ENCODE data around the gene MEIOSIN.

DNA sequence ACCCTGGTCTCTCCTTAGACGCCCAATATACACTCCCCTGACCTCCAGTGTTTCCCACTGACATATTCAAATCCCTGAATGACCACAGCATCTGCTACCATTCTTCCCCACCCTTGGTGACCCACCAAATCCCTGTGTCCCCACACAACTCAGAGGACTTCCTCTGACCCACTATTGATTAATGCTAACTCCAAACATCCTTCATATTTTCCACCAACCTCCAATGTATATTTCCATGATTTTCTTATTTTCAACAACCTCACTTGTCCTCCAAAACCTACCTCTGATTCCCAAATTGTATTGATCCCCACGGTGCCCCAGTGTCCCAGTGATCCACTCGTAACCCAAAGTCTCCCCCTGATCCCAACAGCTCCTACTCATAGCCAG lies 59.9 kb downstream of the MEIOSIN start:
- TF ChIP-seq, protein P1, sequence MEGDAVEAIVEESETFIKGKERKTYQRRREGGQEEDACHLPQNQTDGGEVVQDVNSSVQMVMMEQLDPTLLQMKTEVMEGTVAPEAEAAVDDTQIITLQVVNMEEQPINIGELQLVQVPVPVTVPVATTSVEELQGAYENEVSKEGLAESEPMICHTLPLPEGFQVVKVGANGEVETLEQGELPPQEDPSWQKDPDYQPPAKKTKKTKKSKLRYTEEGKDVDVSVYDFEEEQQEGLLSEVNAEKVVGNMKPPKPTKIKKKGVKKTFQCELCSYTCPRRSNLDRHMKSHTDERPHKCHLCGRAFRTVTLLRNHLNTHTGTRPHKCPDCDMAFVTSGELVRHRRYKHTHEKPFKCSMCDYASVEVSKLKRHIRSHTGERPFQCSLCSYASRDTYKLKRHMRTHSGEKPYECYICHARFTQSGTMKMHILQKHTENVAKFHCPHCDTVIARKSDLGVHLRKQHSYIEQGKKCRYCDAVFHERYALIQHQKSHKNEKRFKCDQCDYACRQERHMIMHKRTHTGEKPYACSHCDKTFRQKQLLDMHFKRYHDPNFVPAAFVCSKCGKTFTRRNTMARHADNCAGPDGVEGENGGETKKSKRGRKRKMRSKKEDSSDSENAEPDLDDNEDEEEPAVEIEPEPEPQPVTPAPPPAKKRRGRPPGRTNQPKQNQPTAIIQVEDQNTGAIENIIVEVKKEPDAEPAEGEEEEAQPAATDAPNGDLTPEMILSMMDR (IDR thresholded peaks at IDR 0.05; ENCODE audit: low read depth, low read length, poor library complexity, severe bottlenecking) = no peak
- no peak for TF ChIP-seq EZH2phosphoT487 (IDR thresholded peaks at IDR 0.05; ENCODE audit: borderline replicate concordance, low read length)
